ENCODE results near the gene COL15A1.

- TF ChIP-seq, protein P1, sequence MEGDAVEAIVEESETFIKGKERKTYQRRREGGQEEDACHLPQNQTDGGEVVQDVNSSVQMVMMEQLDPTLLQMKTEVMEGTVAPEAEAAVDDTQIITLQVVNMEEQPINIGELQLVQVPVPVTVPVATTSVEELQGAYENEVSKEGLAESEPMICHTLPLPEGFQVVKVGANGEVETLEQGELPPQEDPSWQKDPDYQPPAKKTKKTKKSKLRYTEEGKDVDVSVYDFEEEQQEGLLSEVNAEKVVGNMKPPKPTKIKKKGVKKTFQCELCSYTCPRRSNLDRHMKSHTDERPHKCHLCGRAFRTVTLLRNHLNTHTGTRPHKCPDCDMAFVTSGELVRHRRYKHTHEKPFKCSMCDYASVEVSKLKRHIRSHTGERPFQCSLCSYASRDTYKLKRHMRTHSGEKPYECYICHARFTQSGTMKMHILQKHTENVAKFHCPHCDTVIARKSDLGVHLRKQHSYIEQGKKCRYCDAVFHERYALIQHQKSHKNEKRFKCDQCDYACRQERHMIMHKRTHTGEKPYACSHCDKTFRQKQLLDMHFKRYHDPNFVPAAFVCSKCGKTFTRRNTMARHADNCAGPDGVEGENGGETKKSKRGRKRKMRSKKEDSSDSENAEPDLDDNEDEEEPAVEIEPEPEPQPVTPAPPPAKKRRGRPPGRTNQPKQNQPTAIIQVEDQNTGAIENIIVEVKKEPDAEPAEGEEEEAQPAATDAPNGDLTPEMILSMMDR (IDR thresholded peaks at IDR 0.05; ENCODE audit: low read depth, low read length), result no peak
- no peak for TF ChIP-seq EZH2phosphoT487 (IDR thresholded peaks at IDR 0.05; ENCODE audit: low read depth)
Measured at GRCh38 chr9:98913044-98913443, 30.7 kb upstream of the COL15A1 start.
